WERI-Rb-1 (cell line): ENCODE data around the gene DOCK11.

Source experiments
- DNase-seq: peaks from one replicate; pipeline ENCODE4 v3.0.0-alpha.2; 2020
- H3K27ac ChIP-seq: fragments of 250-450 bp; sonication (Bioruptor Pico); 2 replicates; pipeline ENCODE4 v1.5.1; 2020; ENCODE audit warnings: mild to moderate bottlenecking, moderate library complexity
- H3K27me3 ChIP-seq: fragments of 250-450 bp; sonication (Bioruptor Pico); 2 replicates; pipeline ENCODE4 v1.5.1; 2021; ENCODE audit warnings: mild to moderate bottlenecking, low read depth, moderate library complexity; ENCODE audit not compliant: insufficient read depth, severe bottlenecking
- H3K36me3 ChIP-seq: fragments of 250-450 bp; sonication (Bioruptor Pico); 2 replicates; pipeline ENCODE4 v1.5.1; 2020; ENCODE audit warnings: mild to moderate bottlenecking, moderate library complexity
- H3K4me3 ChIP-seq: 2 replicates; pipeline ENCODE4 v1.5.1; 2011; ENCODE audit warnings: low read depth, mild to moderate bottlenecking, control low read depth, low read length
- H3K9me3 ChIP-seq: fragments of 250-450 bp; sonication (Bioruptor Pico); 2 replicates; pipeline ENCODE4 v1.5.1; 2021; ENCODE audit warnings: mild to moderate bottlenecking, moderate library complexity; ENCODE audit not compliant: severe bottlenecking
- TF ChIP-seq, protein P1 (sequence below): IDR thresholded peaks from 2 replicates; pipeline ENCODE4 v1.5.1; 2011; ENCODE audit warnings: low read depth, mild to moderate bottlenecking, control low read depth, inconsistent platforms, low read length

DOCK11 gene

DNA sequence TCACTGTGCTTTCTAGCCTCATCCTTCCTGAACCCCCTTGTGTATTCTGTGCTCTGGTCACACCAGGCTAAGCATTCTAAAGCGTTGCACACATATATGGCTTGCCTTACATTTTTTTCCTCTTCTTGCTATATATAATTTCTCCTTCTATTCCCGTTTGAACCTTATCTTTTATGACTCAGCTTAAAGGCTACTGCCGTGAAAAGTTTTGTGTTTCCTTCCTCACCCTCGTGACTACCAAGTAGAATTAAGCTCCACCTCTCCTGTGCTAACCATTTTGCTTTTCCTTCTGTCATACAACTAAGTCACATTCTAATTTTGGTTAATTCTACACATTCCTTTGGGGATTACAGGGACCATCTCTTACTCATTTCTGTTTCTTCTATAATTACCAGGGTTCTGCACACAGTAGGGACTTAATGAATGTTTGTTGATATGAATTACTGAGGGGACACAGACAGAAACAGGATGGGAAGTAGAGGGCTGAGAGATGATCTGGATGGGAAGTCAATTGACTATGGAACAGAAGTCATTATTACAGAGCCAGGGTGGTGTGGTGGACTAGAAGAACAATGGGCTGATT is 67.1 kb downstream of the DOCK11 start:
- Histone ChIP-seq H3K36me3 (no peaks in the 10 kb centered on the region), H3K27me3 (peaks cover 23% of the 10 kb centered on the region), H3K27ac (no peak overlapping the region), H3K9me3 (no peaks in the 10 kb centered on the region), H3K4me3 (no peak overlapping the region)
- no peak for DNase-seq
- TF ChIP-seq, protein P1, sequence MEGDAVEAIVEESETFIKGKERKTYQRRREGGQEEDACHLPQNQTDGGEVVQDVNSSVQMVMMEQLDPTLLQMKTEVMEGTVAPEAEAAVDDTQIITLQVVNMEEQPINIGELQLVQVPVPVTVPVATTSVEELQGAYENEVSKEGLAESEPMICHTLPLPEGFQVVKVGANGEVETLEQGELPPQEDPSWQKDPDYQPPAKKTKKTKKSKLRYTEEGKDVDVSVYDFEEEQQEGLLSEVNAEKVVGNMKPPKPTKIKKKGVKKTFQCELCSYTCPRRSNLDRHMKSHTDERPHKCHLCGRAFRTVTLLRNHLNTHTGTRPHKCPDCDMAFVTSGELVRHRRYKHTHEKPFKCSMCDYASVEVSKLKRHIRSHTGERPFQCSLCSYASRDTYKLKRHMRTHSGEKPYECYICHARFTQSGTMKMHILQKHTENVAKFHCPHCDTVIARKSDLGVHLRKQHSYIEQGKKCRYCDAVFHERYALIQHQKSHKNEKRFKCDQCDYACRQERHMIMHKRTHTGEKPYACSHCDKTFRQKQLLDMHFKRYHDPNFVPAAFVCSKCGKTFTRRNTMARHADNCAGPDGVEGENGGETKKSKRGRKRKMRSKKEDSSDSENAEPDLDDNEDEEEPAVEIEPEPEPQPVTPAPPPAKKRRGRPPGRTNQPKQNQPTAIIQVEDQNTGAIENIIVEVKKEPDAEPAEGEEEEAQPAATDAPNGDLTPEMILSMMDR, result no peak

DNA sequence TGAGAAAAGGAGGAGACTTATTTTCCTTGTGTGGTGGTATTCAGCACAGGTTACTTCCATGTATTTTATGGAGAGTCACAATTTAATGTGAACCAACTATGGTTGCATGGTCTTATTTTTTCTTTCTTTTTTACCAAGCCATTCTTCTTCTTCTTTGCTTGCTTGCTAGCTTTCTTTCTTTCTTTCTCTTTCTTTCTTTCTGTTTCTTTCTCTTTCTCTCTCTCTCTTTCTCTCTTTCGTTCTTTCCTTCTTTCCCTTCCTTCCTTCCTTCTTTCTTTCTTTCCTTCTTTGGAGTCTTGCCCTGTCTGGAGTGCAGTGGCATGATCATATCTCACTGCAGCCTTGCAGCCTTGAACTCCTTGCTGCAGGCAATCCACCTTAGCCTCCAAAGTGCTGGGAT is 68.9 kb downstream of the DOCK11 start:
- no peak overlapping the region for H3K4me3 ChIP-seq
- no peak for DNase-seq
- TF ChIP-seq, protein P1, result no peak
- no peaks in the 10 kb centered on the region for H3K9me3 ChIP-seq
- no peak overlapping the region for H3K27ac ChIP-seq
- no peaks in the 10 kb centered on the region for H3K36me3 ChIP-seq
- peaks cover 22% of the 10 kb centered on the region for H3K27me3 ChIP-seq

DNA sequence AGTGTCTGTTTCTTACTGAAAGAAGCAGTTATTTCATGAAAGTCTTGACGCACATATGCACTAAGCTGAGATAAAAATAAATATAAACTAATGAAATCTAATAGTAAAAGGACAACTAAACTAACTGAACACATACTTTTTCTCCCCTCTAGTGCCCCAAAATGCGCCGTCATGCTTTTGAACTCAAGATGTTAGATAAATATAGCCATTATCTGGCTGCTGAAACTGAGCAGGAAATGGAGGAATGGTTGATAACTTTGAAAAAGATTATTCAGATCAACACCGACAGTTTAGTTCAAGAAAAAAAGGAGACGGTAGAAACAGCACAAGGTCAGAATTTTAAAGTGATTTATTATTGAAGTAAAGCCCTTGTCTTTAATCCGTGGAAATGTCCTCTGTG is 70.2 kb downstream of the DOCK11 start:
- Histone ChIP-seq H3K4me3 (no peak overlapping the region), H3K27me3 (peaks cover 27% of the 10 kb centered on the region), H3K27ac (no peak overlapping the region), H3K9me3 (no peaks in the 10 kb centered on the region), H3K36me3 (no peaks in the 10 kb centered on the region)
- no peak for DNase-seq
- TF ChIP-seq, protein P1, result no peak

DNA sequence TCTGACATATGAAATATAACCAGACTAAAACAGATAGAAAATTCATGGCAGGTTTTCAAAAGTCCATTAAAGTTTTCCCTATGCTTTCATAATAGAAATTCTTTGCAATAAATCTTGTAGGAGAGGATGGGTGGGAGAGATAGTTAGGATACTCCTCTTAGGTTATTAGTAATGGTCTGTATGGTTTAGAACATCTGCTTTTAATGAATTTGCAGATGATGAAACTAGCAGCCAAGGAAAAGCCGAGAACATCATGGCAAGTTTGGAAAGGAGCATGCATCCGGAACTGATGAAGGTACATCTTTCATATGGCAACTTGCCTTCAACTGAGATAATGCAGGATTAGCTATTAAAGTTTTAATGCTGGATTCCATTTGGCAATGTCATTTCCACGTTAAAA is 70.7 kb downstream of the DOCK11 start:
- no peak overlapping the region for H3K27ac ChIP-seq
- H3K9me3 ChIP-seq, result no peaks in the 10 kb centered on the region
- no peak for DNase-seq
- peaks cover 30% of the 10 kb centered on the region for H3K27me3 ChIP-seq
- no peak overlapping the region for H3K4me3 ChIP-seq
- TF ChIP-seq, protein P1, result no peak
- H3K36me3 ChIP-seq, result no peaks in the 10 kb centered on the region

DNA sequence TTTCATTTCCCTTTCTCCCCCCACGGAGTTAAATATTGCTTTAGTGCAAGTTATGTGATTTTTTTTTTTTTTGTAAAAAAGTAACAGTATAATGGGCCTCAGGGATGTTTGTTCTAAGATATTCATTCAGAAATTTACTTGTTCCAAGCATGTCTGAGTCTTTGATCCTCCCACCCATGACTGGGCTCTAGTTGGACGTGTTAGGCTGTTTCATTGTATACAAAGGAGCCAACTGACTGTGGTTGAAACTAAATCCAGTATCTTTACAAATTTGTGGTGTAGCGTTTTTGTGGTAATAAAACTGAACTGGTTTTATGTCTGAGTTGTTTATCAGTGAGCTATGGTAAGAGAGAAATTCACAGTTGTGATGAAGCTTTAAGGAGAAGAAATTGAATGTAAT is 74.1 kb downstream of the DOCK11 start:
- H3K9me3 ChIP-seq, result no peaks in the 10 kb centered on the region
- no peaks in the 10 kb centered on the region for H3K36me3 ChIP-seq
- no peak for DNase-seq
- no peak overlapping the region for H3K27ac ChIP-seq
- H3K27me3 ChIP-seq, result peaks cover 40% of the 10 kb centered on the region
- H3K4me3 ChIP-seq, result no peak overlapping the region
- TF ChIP-seq, protein P1, result no peak

DNA sequence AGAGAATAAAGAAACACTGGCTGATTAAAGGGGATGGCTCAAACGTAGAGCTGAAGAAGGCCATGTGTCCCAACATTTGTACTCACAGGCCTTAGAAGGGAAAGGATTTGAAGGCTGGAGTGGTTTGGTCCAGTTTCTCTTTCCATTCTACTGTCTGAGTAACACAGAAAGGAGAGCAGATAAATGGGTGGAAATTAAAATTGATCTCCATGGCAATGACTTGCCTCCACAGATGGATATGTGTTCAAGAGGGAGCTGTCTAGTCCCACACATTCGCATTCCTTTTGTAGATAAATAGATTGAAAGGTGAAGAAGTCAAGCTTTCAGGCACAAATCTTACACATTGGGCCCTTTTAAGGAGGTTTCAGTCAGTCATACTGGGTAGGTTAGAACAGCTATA is 74.6 kb downstream of the DOCK11 start:
- Histone ChIP-seq H3K27me3 (peaks cover 40% of the 10 kb centered on the region), H3K9me3 (no peaks in the 10 kb centered on the region), H3K36me3 (no peaks in the 10 kb centered on the region), H3K4me3 (no peak overlapping the region), H3K27ac (no peak overlapping the region)
- DNase-seq, result no peak
- TF ChIP-seq, protein P1, result no peak
